Central memory CD4-positive, alpha-beta T cell (primary cell): Measurements from ENCODE around the gene NTM.
"Not testable (repeated sequence)": the region's sequence is repeated elsewhere in the genome, so short reads cannot be mapped to it uniquely, and the experiment has no call there.

Experiments used
- DNase-seq: peaks from one replicate; pipeline ENCODE4 v3.0.0; 2022

Gene NTM

DNA sequence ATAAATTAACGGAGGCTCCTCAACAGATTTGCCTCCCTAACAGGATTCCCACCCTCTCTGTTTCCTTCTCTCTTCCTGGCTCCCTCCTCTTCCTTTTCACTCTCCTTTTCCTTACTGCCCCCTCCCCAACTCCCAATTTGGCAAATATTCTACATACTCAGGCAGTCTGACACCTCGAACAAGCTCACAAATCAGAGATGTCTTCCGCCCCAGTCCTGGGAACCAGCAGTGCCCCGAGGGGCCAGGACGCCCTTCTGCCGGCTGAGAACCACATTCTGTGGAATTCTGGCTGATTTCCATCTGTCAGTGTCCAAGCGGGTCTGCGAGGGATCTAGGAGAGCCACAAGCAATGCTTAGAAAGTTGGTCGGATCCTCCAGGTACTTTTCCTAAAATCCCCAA is 94.0 kb downstream of the NTM start:
- DNase-seq: no peak

DNA sequence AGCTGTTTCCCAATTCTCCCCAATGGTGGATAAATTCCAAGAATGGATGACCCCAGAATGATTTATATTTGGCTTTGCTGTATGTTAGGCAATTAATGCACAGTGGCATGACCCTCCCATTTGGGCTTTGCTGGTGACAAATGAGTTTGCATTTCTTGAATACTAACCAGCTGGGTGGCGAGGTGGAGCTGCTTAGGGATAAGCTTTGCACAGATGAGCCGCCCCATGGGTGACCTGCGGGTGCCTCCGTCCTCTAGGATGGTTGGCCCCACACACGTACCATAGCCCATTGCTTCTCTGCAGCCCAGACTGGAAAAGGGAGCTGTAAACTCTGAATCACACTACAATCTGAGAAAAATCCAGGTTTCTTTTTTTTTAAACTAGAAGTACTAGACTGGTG is 94.6 kb downstream of the NTM start:
- no peak for DNase-seq

DNA sequence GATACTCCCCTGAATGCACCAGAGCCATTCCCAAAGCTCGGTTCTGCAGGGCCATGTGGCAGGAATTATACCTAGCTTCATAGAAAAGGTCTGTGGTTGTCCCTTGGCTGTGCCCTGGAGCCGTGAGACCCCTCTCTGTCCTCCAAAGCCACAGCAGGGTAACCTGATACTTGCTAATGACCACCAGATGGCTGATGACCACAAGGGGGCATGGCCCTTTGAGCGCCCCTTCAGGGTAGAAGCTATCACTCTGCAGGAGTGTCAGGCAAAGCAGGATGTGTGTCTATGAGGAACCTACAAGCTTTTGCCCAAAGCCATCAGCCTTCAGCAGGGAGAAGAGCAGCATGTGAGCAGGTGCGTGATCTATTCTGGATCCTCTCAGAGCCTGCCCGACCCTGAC is 95.3 kb downstream of the NTM start:
- no peak for DNase-seq

- no peak for DNase-seq
Observed at GRCh38 chr11:131467645-131468394, 97.4 kb downstream of the NTM start.

DNA sequence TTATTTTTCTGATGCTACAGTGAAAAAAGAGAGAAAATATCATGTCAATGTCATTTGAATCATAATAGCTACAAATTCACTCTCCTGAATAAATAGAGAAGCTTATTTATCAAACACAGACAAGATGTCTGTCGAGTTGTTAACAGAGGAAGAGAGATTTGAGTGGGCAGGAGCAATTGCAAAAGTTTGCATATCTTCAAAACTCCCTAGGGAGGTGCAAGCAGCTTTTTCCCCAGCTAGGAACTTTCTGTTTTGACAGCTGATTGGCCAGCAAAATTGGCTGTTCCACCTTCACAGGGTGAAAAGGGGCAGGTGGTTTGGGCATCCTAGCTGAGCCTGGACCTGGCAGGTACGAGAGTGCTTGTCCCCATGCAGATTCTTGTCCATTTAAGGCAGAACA is 98.2 kb downstream of the NTM start:
- no peak for DNase-seq

- DNase-seq: no peak
Observed at GRCh38 chr11:131470216-131470925, 100.0 kb downstream of the NTM start.

DNA sequence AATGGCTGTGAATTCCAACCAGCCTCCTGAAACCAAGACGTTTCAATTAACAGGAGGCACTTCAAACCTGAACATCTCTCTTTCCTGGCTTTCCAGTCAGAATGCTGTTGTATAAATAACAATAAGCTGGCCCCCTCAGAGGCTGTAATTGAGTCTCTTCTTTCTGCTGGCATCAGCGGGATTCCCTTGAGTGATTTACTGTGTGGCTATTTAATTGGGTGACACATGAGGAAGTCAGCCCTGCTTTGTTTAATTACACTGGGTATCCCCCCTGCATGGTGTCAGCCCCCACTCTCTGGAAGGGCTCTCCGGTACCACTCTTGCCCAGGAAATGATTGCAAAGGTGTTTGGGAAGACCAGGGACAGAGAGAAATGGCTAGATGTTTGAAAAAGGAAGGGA is 101.6 kb downstream of the NTM start:
- no peak for DNase-seq

- DNase-seq: no peak
Observed at GRCh38 chr11:131474947-131475346, 104.5 kb downstream of the NTM start.

DNA sequence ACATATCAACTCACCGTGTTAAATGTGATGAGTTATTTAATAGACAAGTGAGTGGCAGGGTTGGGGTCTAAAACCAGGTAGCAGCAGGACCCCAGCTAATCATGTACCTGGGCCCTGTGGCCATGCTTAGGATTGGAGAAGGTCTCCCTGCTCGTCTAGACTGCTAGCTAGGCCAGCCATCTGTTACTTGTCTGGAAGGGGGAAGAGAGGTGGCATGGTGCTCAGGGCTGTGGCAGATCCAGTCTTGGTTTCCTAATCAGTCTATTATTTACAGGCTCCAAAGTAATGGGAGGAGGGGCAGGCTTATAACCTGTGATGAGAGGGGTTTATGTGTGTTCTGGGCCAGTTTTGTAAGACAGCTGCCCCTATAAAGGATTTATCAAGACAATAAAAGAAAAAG is 105.9 kb downstream of the NTM start:
- no peak for DNase-seq

- no peak for DNase-seq
Observed at GRCh38 chr11:131478341-131478740, 107.9 kb downstream of the NTM start.

- DNase-seq: no peak
Observed at GRCh38 chr11:131481303-131481702, 110.9 kb downstream of the NTM start.

GRCh38 chr11:131481971-131482370 is 111.6 kb downstream of the NTM start:
- DNase-seq: no peak

- DNase-seq: no peak
Observed at GRCh38 chr11:131483453-131483852, 113.0 kb downstream of the NTM start.

DNA sequence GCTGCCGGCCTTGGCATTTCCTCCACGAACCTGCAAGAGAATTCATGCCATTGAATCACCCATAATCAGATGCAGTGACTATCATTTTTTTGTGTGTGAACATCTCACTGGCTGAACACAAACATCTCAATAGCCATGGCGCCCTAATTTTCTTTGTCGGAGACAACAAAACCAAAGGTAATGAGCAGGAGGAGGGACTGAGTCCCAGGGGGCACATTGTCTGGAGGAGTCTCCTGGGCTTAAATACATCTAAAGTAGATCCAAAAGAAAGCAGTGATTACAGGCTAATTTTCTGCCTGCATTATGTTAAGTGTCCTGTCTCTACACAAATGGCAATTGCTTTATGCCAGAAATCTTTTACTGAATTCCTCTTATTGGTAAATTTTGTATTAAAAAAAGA is 113.5 kb downstream of the NTM start:
- DNase-seq: no peak

DNA sequence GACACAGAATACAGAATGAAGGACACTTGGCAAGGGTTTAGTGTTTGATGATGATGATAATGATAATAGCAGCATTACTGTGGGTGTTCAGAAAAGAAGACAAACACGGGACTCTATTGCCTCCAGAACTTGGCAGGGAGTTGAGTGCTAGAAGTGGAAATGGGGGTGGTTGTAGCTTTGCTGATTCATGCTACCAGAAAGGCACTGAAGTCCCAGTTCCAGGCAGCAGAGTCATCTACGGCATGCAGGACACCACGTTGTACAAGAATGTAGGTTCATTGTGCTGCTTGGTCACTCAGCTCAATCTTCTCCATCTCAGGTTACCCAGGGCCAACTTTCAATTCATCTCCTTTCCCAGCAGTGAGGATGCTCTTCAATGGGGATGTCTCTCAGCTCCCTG is 115.7 kb downstream of the NTM start:
- DNase-seq: no peak

DNA sequence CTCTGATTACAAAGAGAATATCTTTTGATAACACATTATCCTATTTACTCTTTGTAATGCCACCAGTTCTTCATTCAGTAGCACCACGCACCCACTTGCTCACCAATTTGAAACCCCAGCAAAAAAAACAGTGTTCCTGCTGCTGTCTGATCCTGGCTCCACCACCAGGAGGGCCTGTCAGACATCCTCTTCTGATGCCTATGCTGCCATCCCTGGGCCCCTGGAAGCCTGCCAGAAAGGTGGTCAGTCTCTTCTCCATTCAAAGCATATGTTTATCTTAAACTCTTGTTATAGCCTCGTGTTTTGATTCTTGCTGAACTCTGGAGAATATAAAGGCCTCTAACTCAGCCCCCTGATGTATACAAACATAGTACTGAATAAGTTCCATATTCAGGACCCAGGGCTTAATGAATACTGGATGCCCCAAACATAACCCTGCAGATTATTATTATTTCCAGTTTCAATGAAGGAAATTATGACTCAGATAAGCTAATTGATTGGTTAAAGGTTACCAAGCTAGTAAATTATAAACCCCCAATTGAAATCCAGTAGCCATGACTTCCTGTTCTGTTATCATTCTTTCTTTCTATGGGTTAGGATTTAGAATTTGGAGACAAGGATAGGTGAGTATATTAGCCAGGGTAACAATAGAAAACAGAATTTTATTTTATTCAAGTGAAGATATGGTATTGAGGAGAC is 116.7 kb downstream of the NTM start:
- no peak for DNase-seq

GRCh38 chr11:131488238-131488637 is 117.8 kb downstream of the NTM start:
- DNase-seq: no peak

GRCh38 chr11:131491503-131491902 is 121.1 kb downstream of the NTM start:
- DNase-seq: no peak

DNA sequence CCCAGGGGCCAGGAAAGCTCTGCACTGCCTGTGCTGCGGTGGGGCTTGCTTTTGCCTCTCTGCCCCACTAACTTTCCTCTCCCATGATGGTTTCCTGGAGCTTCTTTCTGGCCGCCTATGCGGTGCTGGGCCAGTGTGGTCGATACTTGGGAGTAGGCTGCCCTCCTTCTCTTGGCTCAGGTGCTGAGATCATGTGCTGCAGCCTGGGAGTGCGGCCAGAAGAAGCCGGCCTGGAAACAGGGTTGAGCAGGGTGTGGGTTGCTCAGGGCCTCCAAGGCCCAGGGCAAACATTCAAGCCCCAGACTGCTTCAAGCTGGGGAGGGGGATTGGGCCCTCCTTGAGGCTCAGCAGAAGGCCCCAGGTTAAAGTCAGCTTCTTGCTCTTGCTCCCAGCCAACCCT is 125.0 kb downstream of the NTM start:
- DNase-seq: no peak

- not testable (repeated sequence) for DNase-seq
Observed at GRCh38 chr11:131497686-131498085, 127.3 kb downstream of the NTM start.

- DNase-seq: no peak
Observed at GRCh38 chr11:131498631-131499160, 128.3 kb downstream of the NTM start.

GRCh38 chr11:131499199-131499598 is 128.8 kb downstream of the NTM start:
- no peak for DNase-seq

DNA sequence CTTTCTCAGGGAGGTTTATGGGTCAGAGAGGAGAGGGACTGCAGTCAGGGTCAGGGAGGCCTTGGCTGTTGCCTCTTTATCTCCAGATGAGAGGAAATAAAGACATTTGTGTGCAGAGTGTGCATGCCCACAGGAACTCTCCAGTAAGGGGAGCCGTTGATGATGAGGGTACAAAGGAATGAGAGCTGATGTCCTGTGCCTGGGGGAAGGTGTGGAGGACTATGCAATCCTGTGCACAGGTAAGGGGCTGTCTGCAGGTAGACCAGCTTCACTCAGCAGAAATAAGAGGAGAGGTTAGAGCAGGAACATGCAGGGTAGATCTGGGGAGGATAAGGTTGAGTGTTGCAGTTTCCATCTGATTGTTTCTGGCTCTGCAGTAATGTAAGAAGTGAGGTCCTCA is 132.6 kb downstream of the NTM start:
- no peak for DNase-seq
